Lung (tissue), 12 donors: Measurements from ENCODE around the gene OMP. TPM values are rescaled to one million over a fixed set of nuclear protein-coding genes. Genes with fewer than 3 reads are reported as not detected.
"Not testable (repeated sequence)": the region's sequence is repeated elsewhere in the genome, so short reads cannot be mapped to it uniquely, and the experiment has no call there.

Experiments
- ATAC-seq: fragments of 200-7000 bp; cut with Tn5 transposase; one replicate; pipeline ENCODE4 v1.9.1; 2020; ENCODE audit warnings: moderate number of reproducible peaks; ENCODE audit not compliant: insufficient read depth, low FRiP score
- DNase-seq, 3 donors: peaks; one replicate each; pipeline ENCODE4 v3.0.0-alpha.2; 2013 to 2017
- H3K27ac ChIP-seq, 2 donors: one replicate each; pipeline ENCODE4 v1.5.1; 2013; ENCODE audit warnings: mild to moderate bottlenecking in 2 of 2, moderate library complexity in 2 of 2, control low read depth in 1 of 2, inconsistent platforms in 1 of 2, low read depth in 1 of 2, low read length in 1 of 2
- H3K27me3 ChIP-seq, 3 donors: one replicate each; pipeline ENCODE4 v1.5.1; 2013; ENCODE audit warnings: low read length in 2 of 3; ENCODE audit not compliant: control insufficient read depth in 3 of 3, insufficient read depth in 3 of 3
- H3K36me3 ChIP-seq, 4 donors: one replicate each; pipeline ENCODE4 v1.5.1; 2013; ENCODE audit warnings: low read length in 4 of 4, mild to moderate bottlenecking in 1 of 4, moderate library complexity in 1 of 4; ENCODE audit not compliant: control insufficient read depth in 4 of 4, insufficient read depth in 4 of 4
- H3K4me1 ChIP-seq, 5 donors: one replicate each; pipeline ENCODE4 v1.5.1; 2013; ENCODE audit warnings: low read length in 5 of 5, mild to moderate bottlenecking in 2 of 5, moderate library complexity in 1 of 5; ENCODE audit not compliant: control insufficient read depth in 5 of 5, insufficient read depth in 5 of 5
- H3K4me3 ChIP-seq: one replicate; pipeline ENCODE4 v1.5.1; 2013; ENCODE audit warnings: mild to moderate bottlenecking, control low read depth, moderate library complexity
- H3K9ac ChIP-seq, 2 donors: one replicate each; pipeline ENCODE4 v1.5.1; 2013; ENCODE audit warnings: low read length in 2 of 2, control low read depth in 1 of 2; ENCODE audit not compliant: insufficient read depth in 1 of 2
- H3K9me3 ChIP-seq, 4 donors: one replicate each; pipeline ENCODE4 v1.5.1; 2013; ENCODE audit warnings: low read length in 3 of 4, mild to moderate bottlenecking in 1 of 4, moderate library complexity in 1 of 4; ENCODE audit not compliant: control insufficient read depth in 4 of 4, insufficient read depth in 3 of 4
- WGBS, 2 donors: extraction: QIAGEN DNeasy Blood & Tissue Kit; methylation state at CpG; one replicate each; pipeline ENCODE4 v1.1.7; 2013; 5-methylcytosine and 5-hydroxymethylcytosine counted together
- polyA plus RNA-seq, 2 donors: library from polyadenylated mRNA; stranded (reverse); fragments of 200-250 nt; gene quantifications; one replicate each; pipeline ENCODE4 v1.2.1, GENCODE V29; 2013
- total RNA-seq, 2 donors: library from RNA; depleted of rRNA in 1 of 2; stranded (reverse); fragments of >200 nt in 1 of 2; gene quantifications; one replicate each; pipeline ENCODE4 v1.2.1, GENCODE V29; 2014 to 2021
- TF ChIP-seq, protein P1 (sequence below): IDR thresholded peaks from 2 replicates; pipeline ENCODE4 v1.5.1; 2012; ENCODE audit warnings: mild to moderate bottlenecking; ENCODE audit errors: control extremely low read depth, extremely low read depth
- donor health status: control.
- donor health status: control.
- donor health status: Bipolar disorder and iron deficiency.
- donor health status: healthy.
- donor health status: DM: yes; HTN: yes; CAD: no.

OMP gene
- total and polyA plus RNA-seq, 4 donors, result 0.37 to 0.74 (median 0.61) TPM; not detected in 1

DNA sequence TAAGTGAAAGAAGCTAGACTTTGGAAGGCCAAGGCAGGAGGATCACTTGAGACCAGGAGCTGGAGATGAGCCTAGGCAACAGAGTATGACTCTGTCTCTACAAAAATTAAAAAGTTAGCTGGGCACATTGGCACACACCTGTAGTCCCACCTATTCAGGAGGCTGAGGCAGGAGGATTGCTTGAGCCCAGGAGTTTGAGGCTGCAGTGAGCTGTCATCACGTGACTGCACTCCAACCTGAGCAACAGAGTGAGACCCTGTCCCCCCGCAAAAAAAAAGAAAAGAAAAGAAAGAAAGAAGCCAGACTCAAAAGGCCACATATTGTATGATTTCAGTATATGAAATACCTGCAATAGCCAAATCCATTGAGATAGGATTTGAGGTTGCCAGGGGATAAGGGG is 43.7 kb upstream of the OMP start:
- H3K36me3 ChIP-seq, result no peaks in the 10 kb centered on the region
- H3K4me1 ChIP-seq, result no peaks in the 10 kb centered on the region
- DNase-seq (no peak), ATAC-seq (no peak)
- H3K9me3 ChIP-seq, result peaks cover 0 to 13% (median 3%) of the 10 kb centered on the region in 4 donors
- no peaks in the 10 kb centered on the region for H3K27me3 ChIP-seq
- no peak overlapping the region for H3K27ac ChIP-seq
- TF ChIP-seq, protein P1, sequence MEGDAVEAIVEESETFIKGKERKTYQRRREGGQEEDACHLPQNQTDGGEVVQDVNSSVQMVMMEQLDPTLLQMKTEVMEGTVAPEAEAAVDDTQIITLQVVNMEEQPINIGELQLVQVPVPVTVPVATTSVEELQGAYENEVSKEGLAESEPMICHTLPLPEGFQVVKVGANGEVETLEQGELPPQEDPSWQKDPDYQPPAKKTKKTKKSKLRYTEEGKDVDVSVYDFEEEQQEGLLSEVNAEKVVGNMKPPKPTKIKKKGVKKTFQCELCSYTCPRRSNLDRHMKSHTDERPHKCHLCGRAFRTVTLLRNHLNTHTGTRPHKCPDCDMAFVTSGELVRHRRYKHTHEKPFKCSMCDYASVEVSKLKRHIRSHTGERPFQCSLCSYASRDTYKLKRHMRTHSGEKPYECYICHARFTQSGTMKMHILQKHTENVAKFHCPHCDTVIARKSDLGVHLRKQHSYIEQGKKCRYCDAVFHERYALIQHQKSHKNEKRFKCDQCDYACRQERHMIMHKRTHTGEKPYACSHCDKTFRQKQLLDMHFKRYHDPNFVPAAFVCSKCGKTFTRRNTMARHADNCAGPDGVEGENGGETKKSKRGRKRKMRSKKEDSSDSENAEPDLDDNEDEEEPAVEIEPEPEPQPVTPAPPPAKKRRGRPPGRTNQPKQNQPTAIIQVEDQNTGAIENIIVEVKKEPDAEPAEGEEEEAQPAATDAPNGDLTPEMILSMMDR, result no peak
- WGBS, 2 donors, result 86 to 88% methylated on average over 2 of the region's 2 CpGs
- H3K9ac ChIP-seq, result no peak overlapping the region
- no peak overlapping the region for H3K4me3 ChIP-seq

DNA sequence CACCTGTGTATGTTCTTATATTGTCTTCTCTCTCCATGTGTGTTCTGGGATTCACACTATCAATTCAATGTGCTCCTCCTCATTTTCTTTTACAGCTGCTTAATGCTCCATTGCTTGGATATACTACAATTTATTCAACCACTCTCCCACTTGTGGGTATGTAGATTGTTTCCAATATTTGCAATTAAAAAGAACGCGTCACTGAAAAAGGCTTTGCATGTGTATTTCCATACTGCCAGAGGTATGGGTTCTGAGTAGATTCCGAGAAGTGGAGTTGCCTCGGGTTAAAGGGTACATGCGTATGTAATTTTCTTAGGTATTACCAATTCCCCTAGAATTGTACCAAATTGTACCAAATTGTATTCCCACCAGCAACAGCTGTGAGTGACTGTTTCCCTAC is 42.8 kb upstream of the OMP start:
- H3K4me3 ChIP-seq, result no peak overlapping the region
- no peaks in the 10 kb centered on the region for H3K27me3 ChIP-seq
- H3K27ac ChIP-seq, result no peak overlapping the region
- no peak overlapping the region for H3K9ac ChIP-seq
- ATAC-seq (no peak), DNase-seq (no peak)
- TF ChIP-seq, protein P1, result no peak
- H3K4me1 ChIP-seq, result no peaks in the 10 kb centered on the region
- no peaks in the 10 kb centered on the region for H3K36me3 ChIP-seq
- peaks cover 0 to 13% (median 3%) of the 10 kb centered on the region in 4 donors for H3K9me3 ChIP-seq
- 89 to 94% methylated on average over 5 of the region's 5 CpGs for WGBS, 2 donors

DNA sequence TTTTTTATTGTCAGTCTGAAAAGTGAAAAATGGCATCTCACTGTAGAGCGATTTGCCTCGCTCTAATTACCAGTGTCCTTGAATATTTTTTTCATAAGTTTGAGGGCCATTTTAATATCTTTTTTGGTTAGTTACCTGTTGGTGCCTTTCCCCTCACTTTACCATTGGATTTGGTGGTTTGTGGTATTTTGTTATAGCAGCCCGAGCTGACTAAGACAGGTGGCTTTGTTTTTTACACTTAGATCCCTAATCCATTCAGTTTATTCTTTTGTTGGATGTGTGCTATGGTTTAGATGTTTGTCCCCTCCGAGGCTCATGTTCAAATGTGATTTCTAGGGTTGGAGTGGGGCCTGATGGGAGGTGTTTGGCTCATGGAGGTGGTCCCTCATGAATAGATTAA is 42.4 kb upstream of the OMP start:
- no peaks in the 10 kb centered on the region for H3K4me1 ChIP-seq
- 85 to 87% methylated on average over 4 of the region's 4 CpGs for WGBS, 2 donors
- ATAC-seq (no peak), DNase-seq (no peak)
- peaks cover 0 to 13% (median 3%) of the 10 kb centered on the region in 4 donors for H3K9me3 ChIP-seq
- no peak overlapping the region for H3K4me3 ChIP-seq
- H3K27me3 ChIP-seq, result no peaks in the 10 kb centered on the region
- no peak overlapping the region for H3K27ac ChIP-seq
- H3K9ac ChIP-seq, result no peak overlapping the region
- no peaks in the 10 kb centered on the region for H3K36me3 ChIP-seq
- TF ChIP-seq, protein P1, result no peak

DNA sequence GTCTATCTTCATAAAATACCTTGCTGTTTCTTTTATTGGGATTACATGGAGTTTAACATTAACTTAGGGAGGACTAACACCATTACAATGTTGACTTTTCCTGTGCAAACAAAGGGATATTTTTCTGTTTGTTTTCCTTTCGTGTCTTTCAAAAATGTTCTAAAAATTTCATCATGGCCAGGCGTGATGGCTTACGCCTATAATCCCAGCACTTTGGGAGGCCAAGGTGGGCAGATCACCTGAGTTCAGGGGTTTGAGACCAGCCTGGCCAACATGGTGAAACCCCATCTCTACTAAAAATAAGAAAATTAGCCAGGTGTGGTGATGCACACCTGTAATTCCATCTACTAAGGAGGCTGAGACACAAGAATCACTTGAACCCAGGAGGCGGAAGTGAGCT is 41.4 kb upstream of the OMP start:
- not testable (repeated sequence) for DNase-seq, H3K36me3 ChIP-seq, H3K9ac ChIP-seq, H3K4me3 ChIP-seq, H3K9me3 ChIP-seq, H3K4me1 ChIP-seq, ATAC-seq, H3K27me3 ChIP-seq, H3K27ac ChIP-seq
- whole genome bisulfite sequencing, 2 donors, result 67 to 76% methylated on average over 4 of the region's 4 CpGs
